C4-2B (cell line): Measurements from ENCODE around the gene AQP4.

ENCODE experiments used
- CTCF ChIP-seq: fragments of 450-650 bp; conservative IDR thresholded peaks from 2 replicates; pipeline ENCODE4 v1.5.1; 2017; ENCODE audit warnings: mild to moderate bottlenecking
- ZFX ChIP-seq: fragments of 450-650 bp; IDR thresholded peaks from 2 replicates; pipeline ENCODE4 v1.6.1; 2017

GRCh38 chr18:26819046-26819445 is 46.5 kb downstream of the AQP4 start:
- no peak for TF ChIP-seq CTCF
- TF ChIP-seq ZFX: no peak
